Erythroblast (primary cell): Measurements from ENCODE around the gene MAEA.

Experiments
- GATA1 ChIP-seq: IDR thresholded peaks from 2 replicates; pipeline ENCODE4 v1.6.1; 2011; ENCODE audit warnings: low read depth, mild to moderate bottlenecking, control low read depth, low read length, moderate library complexity
- POLR2A ChIP-seq: IDR thresholded peaks from 2 replicates; pipeline ENCODE4 v1.6.1; 2011; ENCODE audit warnings: mild to moderate bottlenecking, low read length

DNA sequence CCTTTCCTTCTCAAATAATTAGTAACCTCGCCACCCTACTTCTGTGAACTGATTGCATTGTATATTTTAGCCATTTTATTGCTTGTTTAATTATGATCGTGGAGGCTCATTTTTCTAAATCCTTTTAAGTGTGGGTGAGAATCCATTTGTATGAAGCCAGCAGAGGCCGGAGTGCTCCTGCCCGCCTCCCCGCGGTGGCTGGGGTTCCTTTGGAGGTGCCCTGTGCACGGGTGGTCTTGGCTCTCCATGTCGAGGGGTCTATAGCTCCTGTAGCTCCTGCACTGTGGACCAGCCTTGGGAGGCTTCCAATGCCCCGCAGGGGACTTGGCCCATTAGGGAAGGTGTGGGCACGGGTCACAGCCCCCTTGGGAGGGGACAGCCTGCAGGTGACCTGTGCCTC, 72.4 kb downstream of the MAEA start:
- TF ChIP-seq POLR2A = no peak
- TF ChIP-seq GATA1 = no peak
